Right atrium auricular region (tissue), 2 donors: ENCODE results near the gene PPP1R18. TPM values are rescaled to one million over a fixed set of nuclear protein-coding genes. Genes with fewer than 3 reads are reported as not detected.
A peak's percentile ranks its signal among the peaks of the same experiment; 100 is the strongest.

Experiments used
- DNase-seq: peaks from one replicate; pipeline ENCODE4 v3.0.0-alpha.2; 2019; ENCODE audit warnings: low spot score
- H3K27ac ChIP-seq, 2 donors: fragments of 200-600 bp; sonication (generic); 1 replicate in 1 of 2; 2 replicates in 1 of 2; pipeline ENCODE4 v1.5.1; 2016 to 2019
- H3K27me3 ChIP-seq, 2 donors: fragments of 200-600 bp; sonication (generic); one replicate each; pipeline versions ENCODE4 v1.5.1 to v1.6.0; 2017 to 2019
- H3K36me3 ChIP-seq: fragments of 200-600 bp; sonication (generic); one replicate; pipeline ENCODE4 v1.5.1; 2016
- H3K4me1 ChIP-seq, 2 donors: fragments of 200-600 bp; sonication (generic); one replicate each; pipeline versions ENCODE4 v1.5.1 to v1.6.0; 2017 to 2019
- H3K4me3 ChIP-seq, 2 donors: fragments of 200-600 bp; sonication (generic); 1 replicate in 1 of 2; 2 replicates in 1 of 2; pipeline ENCODE4 v1.5.1; 2017 to 2019; ENCODE audit warnings: mild to moderate bottlenecking in 1 of 2, moderate library complexity in 1 of 2
- H3K9me3 ChIP-seq, 2 donors: fragments of 200-600 bp; sonication (generic); one replicate each; pipeline ENCODE4 v1.5.1; 2019
- CTCF ChIP-seq, 2 donors: fragments of 200-600 bp; sonication (generic); IDR thresholded peaks; one replicate each; pipeline ENCODE4 v1.5.1; 2019; ENCODE audit warnings: antibody characterized with exemption in 2 of 2
- total RNA-seq, 2 donors: library from RNA; depleted of rRNA; stranded (reverse); fragments of >200 nt; gene quantifications; one replicate each; pipeline ENCODE4 v1.1.0, GENCODE V29; 2016

Gene PPP1R18
- total RNA-seq, 2 donors from 2014 or later: 17.5 to 33.2 TPM

GRCh38 chr6:30689985-30690384 is 3.5 kb upstream of the PPP1R18 start:
- H3K27me3 ChIP-seq: no peaks in the 10 kb centered on the region
- H3K4me1 ChIP-seq: peaks cover 0 to 51% of the 10 kb centered on the region in 2 donors
- no peak for TF ChIP-seq CTCF (IDR thresholded peaks at IDR 0.05)
- H3K27ac ChIP-seq: peak overlapping the region; percentile 86 to 90
- no peaks in the 10 kb centered on the region for H3K9me3 ChIP-seq
- no peak for DNase-seq
- H3K4me3 ChIP-seq: peak overlapping the region in 1 of 2 donors; percentile 67
- peaks cover 5% of the 10 kb centered on the region for H3K36me3 ChIP-seq

- Histone ChIP-seq H3K4me1 (peaks cover 0 to 58% of the 10 kb centered on the region in 2 donors), H3K36me3 (peaks cover 10% of the 10 kb centered on the region), H3K27ac (peak overlapping the region; percentile 99), H3K27me3 (no peaks in the 10 kb centered on the region), H3K4me3 (no peak overlapping the region), H3K9me3 (no peaks in the 10 kb centered on the region)
- DNase-seq: no peak
- TF ChIP-seq CTCF (IDR thresholded peaks at IDR 0.05): no peak
These were observed 2.8 kb upstream of the PPP1R18 start for GRCh38 chr6:30689022-30689865.

GRCh38 chr6:30688569-30688968 is 2.1 kb upstream of the PPP1R18 start:
- TF ChIP-seq CTCF (IDR thresholded peaks at IDR 0.05): no peak
- Histone ChIP-seq H3K4me1 (peaks cover 0 to 65% of the 10 kb centered on the region in 2 donors), H3K4me3 (peak overlapping the region in 1 of 2 donors; percentile 90), H3K27ac (peak overlapping the region; percentile 99), H3K27me3 (no peaks in the 10 kb centered on the region), H3K36me3 (peaks cover 10% of the 10 kb centered on the region), H3K9me3 (no peaks in the 10 kb centered on the region)
- DNase-seq: no peak

GRCh38 chr6:30687659-30688431 is 1.4 kb upstream of the PPP1R18 start:
- Histone ChIP-seq H3K9me3 (no peaks in the 10 kb centered on the region), H3K36me3 (peaks cover 10% of the 10 kb centered on the region), H3K27me3 (no peaks in the 10 kb centered on the region), H3K4me1 (peaks cover 0 to 72% of the 10 kb centered on the region in 2 donors), H3K27ac (peak overlapping the region; percentile 99), H3K4me3 (peak overlapping the region; percentile 83 to 90)
- TF ChIP-seq CTCF (IDR thresholded peaks at IDR 0.05): peak in 1 of 2 donors; percentile 60
- DNase-seq: no peak

GRCh38 chr6:30686908-30687658 is 638 bp upstream of the PPP1R18 start:
- no peaks in the 10 kb centered on the region for H3K27me3 ChIP-seq
- H3K4me1 ChIP-seq: peaks cover 0 to 80% of the 10 kb centered on the region in 2 donors
- no peak for TF ChIP-seq CTCF (IDR thresholded peaks at IDR 0.05)
- no peaks in the 10 kb centered on the region for H3K9me3 ChIP-seq
- peaks cover 10% of the 10 kb centered on the region for H3K36me3 ChIP-seq
- DNase-seq: peak; percentile 98
- H3K27ac ChIP-seq: peak overlapping the region; percentile 99
- peak overlapping the region; percentile 83 to 90 for H3K4me3 ChIP-seq
